ENCODE data around the gene MRC2.

GRCh38 chr17:62738281-62738680 lies 110.8 kb downstream of the MRC2 start:
- TF ChIP-seq REST (IDR thresholded peaks at IDR 0.05; ENCODE audit: borderline replicate concordance in 1 of 2, low read depth in 1 of 2, low read length in 2 of 2) (no peak), RAD21 (CRISPR knock-in tag; IDR thresholded peaks at IDR 0.05) (no peak), CTCF (CRISPR knock-in tag; IDR thresholded peaks at IDR 0.05) (no peak), POLR2A (IDR thresholded peaks at IDR 0.05; ENCODE audit: insufficient read depth in 1 of 2, low read depth in 2 of 2, low read length in 2 of 2) (no peak), EEA1 (CRISPR knock-in tag; IDR thresholded peaks at IDR 0.05; ENCODE audit: borderline replicate concordance) (no peak), ZNF547 (CRISPR knock-in tag; IDR thresholded peaks at IDR 0.05) (no peak), IRF1 (CRISPR knock-in tag; IDR thresholded peaks at IDR 0.05; ENCODE audit: low read depth) (no peak), ATF2 (CRISPR knock-in tag; IDR thresholded peaks at IDR 0.05) (no peak), TEAD2 (CRISPR knock-in tag; IDR thresholded peaks at IDR 0.05) (no peak), PAX8 (CRISPR knock-in tag; IDR thresholded peaks at IDR 0.05; ENCODE audit: borderline replicate concordance) (no peak), FOSL1 (CRISPR knock-in tag; IDR thresholded peaks at IDR 0.05; ENCODE audit: borderline replicate concordance) (no peak)

Measured in HepG2 (cell line).